T-helper 22 cell (primary cell): ENCODE measurements around the gene ZNF467.
A peak's percentile ranks its signal among the peaks of the same experiment; 100 is the strongest.

Experiments used
- DNase-seq: peaks from one replicate; pipeline ENCODE4 v3.0.0-alpha.2; 2020; ENCODE audit warnings: low read depth

The ZNF467 gene

GRCh38 chr7:149748076-149748874, 25.1 kb downstream of the ZNF467 start:
- DNase-seq: no peak

GRCh38 chr7:149743476-149744255, 29.7 kb downstream of the ZNF467 start:
- no peak for DNase-seq

GRCh38 chr7:149742075-149742701, 31.2 kb downstream of the ZNF467 start:
- DNase-seq: peak; percentile 10

GRCh38 chr7:149741629-149742028, 31.8 kb downstream of the ZNF467 start:
- no peak for DNase-seq

GRCh38 chr7:149736478-149737360, 36.7 kb downstream of the ZNF467 start:
- no peak for DNase-seq

- DNase-seq: no peak
These were observed 37.5 kb downstream of the ZNF467 start for GRCh38 chr7:149735779-149736477.

GRCh38 chr7:149735181-149735602, 38.2 kb downstream of the ZNF467 start:
- no peak for DNase-seq

GRCh38 chr7:149734791-149735075, 38.7 kb downstream of the ZNF467 start:
- no peak for DNase-seq

- DNase-seq: no peak
These were observed 39.2 kb downstream of the ZNF467 start for GRCh38 chr7:149733924-149734790.

GRCh38 chr7:149733131-149733923, 40.1 kb downstream of the ZNF467 start:
- no peak for DNase-seq

GRCh38 chr7:149732611-149733010, 40.8 kb downstream of the ZNF467 start:
- DNase-seq: no peak

- no peak for DNase-seq
These were observed 41.3 kb downstream of the ZNF467 start for GRCh38 chr7:149732111-149732561.

GRCh38 chr7:149731207-149731955, 42.0 kb downstream of the ZNF467 start:
- no peak for DNase-seq

GRCh38 chr7:149729983-149730801, 43.2 kb downstream of the ZNF467 start:
- no peak for DNase-seq

- no peak for DNase-seq
These were observed 43.8 kb downstream of the ZNF467 start for GRCh38 chr7:149729586-149729982.

- DNase-seq: no peak
These were observed 44.7 kb downstream of the ZNF467 start for GRCh38 chr7:149728491-149729375.
